Measurements from ENCODE around the gene CAT. TPM values are rescaled to one million over a fixed set of nuclear protein-coding genes. Genes with fewer than 3 reads are reported as not detected.
A peak's percentile ranks its signal among the peaks of the same experiment; 100 is the strongest.

The CAT gene
- total and polyA plus RNA-seq, 9 of the 15 experiments (the other 6 are each of a cell fraction or from before 2014, with no cell fraction given), result 86.7 to 183 (median 114) TPM

- TF ChIP-seq MTF1 (CRISPR knock-in tag; IDR thresholded peaks at IDR 0.05; ENCODE audit: borderline replicate concordance) (no peak), KAT2B (IDR thresholded peaks at IDR 0.05; ENCODE audit: low read depth, low read length) (no peak), TRIM28 (IDR thresholded peaks at IDR 0.05) (0 out of 2 replicates have a peak, but pooled peaks have one; percentile 55), ZSCAN32 (CRISPR knock-in tag; IDR thresholded peaks at IDR 0.05) (no peak), ADNP (tag; IDR thresholded peaks at IDR 0.05) (peak; percentile 67; the same call in 1 of the 2 replicates), NFE2L1 (tag; IDR thresholded peaks at IDR 0.05; ENCODE audit: borderline replicate concordance, low read depth) (no peak), RBBP5 (IDR thresholded peaks at IDR 0.05; ENCODE audit: borderline replicate concordance, insufficient read depth, low read length, poor library complexity, severe bottlenecking) (no peak), HOXB6 (CRISPR knock-in tag; IDR thresholded peaks at IDR 0.05; ENCODE audit: borderline replicate concordance) (no peak), SMAD4 (CRISPR knock-in tag; conservative IDR thresholded peaks at IDR 0.05) (no peak), ZC3H11A (IDR thresholded peaks at IDR 0.05; ENCODE audit: low read depth, low read length) (no peak), EZH2 (IDR thresholded peaks at IDR 0.05; ENCODE audit: borderline replicate concordance, low read depth, low read length) (no peak), BCL6 (CRISPR knock-in tag; IDR thresholded peaks at IDR 0.05) (no peak), ZFX (CRISPR knock-in tag; IDR thresholded peaks at IDR 0.05) (no peak), BRF1 (IDR thresholded peaks at IDR 0.05; ENCODE audit: borderline replicate concordance, extremely low read depth, insufficient read length) (no peak), KDM5B (IDR thresholded peaks at IDR 0.05; ENCODE audit: insufficient replicate concordance, low read depth, low read length) (no peak)
- TF ChIP-seq, protein P1, sequence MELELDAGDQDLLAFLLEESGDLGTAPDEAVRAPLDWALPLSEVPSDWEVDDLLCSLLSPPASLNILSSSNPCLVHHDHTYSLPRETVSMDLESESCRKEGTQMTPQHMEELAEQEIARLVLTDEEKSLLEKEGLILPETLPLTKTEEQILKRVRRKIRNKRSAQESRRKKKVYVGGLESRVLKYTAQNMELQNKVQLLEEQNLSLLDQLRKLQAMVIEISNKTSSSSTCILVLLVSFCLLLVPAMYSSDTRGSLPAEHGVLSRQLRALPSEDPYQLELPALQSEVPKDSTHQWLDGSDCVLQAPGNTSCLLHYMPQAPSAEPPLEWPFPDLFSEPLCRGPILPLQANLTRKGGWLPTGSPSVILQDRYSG (tag; conservative IDR thresholded peaks at IDR 0.05; ENCODE audit: low read depth), result no peak
- TF ChIP-seq, protein P2, sequence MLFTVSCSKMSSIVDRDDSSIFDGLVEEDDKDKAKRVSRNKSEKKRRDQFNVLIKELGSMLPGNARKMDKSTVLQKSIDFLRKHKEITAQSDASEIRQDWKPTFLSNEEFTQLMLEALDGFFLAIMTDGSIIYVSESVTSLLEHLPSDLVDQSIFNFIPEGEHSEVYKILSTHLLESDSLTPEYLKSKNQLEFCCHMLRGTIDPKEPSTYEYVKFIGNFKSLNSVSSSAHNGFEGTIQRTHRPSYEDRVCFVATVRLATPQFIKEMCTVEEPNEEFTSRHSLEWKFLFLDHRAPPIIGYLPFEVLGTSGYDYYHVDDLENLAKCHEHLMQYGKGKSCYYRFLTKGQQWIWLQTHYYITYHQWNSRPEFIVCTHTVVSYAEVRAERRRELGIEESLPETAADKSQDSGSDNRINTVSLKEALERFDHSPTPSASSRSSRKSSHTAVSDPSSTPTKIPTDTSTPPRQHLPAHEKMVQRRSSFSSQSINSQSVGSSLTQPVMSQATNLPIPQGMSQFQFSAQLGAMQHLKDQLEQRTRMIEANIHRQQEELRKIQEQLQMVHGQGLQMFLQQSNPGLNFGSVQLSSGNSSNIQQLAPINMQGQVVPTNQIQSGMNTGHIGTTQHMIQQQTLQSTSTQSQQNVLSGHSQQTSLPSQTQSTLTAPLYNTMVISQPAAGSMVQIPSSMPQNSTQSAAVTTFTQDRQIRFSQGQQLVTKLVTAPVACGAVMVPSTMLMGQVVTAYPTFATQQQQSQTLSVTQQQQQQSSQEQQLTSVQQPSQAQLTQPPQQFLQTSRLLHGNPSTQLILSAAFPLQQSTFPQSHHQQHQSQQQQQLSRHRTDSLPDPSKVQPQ (CRISPR knock-in tag; IDR thresholded peaks at IDR 0.05; ENCODE audit: borderline replicate concordance), result no peak
- TF ChIP-seq, protein P3, sequence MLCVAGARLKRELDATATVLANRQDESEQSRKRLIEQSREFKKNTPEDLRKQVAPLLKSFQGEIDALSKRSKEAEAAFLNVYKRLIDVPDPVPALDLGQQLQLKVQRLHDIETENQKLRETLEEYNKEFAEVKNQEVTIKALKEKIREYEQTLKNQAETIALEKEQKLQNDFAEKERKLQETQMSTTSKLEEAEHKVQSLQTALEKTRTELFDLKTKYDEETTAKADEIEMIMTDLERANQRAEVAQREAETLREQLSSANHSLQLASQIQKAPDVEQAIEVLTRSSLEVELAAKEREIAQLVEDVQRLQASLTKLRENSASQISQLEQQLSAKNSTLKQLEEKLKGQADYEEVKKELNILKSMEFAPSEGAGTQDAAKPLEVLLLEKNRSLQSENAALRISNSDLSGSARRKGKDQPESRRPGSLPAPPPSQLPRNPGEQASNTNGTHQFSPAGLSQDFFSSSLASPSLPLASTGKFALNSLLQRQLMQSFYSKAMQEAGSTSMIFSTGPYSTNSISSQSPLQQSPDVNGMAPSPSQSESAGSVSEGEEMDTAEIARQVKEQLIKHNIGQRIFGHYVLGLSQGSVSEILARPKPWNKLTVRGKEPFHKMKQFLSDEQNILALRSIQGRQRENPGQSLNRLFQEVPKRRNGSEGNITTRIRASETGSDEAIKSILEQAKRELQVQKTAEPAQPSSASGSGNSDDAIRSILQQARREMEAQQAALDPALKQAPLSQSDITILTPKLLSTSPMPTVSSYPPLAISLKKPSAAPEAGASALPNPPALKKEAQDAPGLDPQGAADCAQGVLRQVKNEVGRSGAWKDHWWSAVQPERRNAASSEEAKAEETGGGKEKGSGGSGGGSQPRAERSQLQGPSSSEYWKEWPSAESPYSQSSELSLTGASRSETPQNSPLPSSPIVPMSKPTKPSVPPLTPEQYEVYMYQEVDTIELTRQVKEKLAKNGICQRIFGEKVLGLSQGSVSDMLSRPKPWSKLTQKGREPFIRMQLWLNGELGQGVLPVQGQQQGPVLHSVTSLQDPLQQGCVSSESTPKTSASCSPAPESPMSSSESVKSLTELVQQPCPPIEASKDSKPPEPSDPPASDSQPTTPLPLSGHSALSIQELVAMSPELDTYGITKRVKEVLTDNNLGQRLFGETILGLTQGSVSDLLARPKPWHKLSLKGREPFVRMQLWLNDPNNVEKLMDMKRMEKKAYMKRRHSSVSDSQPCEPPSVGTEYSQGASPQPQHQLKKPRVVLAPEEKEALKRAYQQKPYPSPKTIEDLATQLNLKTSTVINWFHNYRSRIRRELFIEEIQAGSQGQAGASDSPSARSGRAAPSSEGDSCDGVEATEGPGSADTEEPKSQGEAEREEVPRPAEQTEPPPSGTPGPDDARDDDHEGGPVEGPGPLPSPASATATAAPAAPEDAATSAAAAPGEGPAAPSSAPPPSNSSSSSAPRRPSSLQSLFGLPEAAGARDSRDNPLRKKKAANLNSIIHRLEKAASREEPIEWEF (CRISPR knock-in tag; IDR thresholded peaks at IDR 0.05), result no peak
Measured at GRCh38 chr11:34437224-34438125, 1.3 kb upstream of the CAT start (continued).
